ENCODE data around the gene SUN5.

GRCh38 chr20:33007376-33008335 lies 3.4 kb upstream of the SUN5 start, which contains the start of gene BPIFB2:
- TF ChIP-seq POLR2AphosphoS5 (IDR thresholded peaks at IDR 0.05; ENCODE audit: borderline replicate concordance, low read depth, low read length) (no peak), EZH2 (IDR thresholded peaks at IDR 0.05) (no peak), FOXP2 (optimal IDR thresholded peaks at IDR 0.05; ENCODE audit: control extremely low read depth, extremely low read length, insufficient read depth) (no peak)

All from SK-N-MC (cell line).